Germinal center (tissue), 1 donor: ENCODE data around the gene FKBP2.

ENCODE experiments used
- DNase-seq: peaks from one replicate; pipeline ENCODE4 v3.0.0; 2012; ENCODE audit warnings: mixed read lengths, low spot score

Gene FKBP2

GRCh38 chr11:64285885-64286800 lies 45.2 kb downstream of the FKBP2 start:
- peak; percentile 45 for DNase-seq

DNA sequence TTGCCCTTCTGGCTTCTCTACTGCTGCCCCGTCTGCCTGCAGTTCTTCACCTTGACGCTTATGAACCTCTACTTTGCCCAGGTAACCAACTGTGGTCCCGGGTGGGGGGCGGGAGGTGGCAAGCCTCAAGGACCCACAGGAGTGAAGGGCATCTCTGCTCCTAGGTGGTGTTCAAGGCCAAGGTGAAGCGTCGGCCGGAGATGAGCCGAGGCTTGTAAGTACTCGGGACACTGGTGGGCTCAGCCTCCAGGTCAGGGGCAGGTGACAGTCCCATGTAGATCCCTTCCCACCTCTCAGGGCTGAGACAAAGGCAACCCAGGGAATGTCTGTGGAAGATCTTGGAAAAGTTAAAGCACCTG lies 45.9 kb downstream of the FKBP2 start:
- DNase-seq = no peak

- DNase-seq = no peak
Measured at GRCh38 chr11:64287676-64288352, 46.9 kb downstream of the FKBP2 start.

DNA sequence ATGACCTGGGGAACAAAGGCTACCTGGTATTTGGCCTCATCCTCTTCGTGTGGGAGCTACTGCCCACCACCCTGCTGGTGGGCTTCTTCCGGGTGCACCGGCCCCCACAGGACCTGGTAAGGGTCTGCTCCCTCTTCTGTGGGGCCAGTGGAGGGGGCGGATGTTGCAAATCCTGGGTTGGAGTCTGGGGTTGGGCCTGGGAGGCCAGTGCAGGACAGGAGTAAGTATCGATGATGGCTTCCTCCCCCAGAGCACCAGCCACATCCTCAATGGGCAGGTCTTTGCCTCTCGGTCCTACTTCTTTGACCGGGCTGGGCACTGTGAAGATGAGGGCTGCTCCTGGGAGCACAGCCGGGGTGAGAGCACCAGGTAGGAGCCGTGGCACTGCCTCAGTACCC lies 47.5 kb downstream of the FKBP2 start:
- DNase-seq = no peak

GRCh38 chr11:64289002-64289564 lies 48.2 kb downstream of the FKBP2 start:
- DNase-seq = no peak

GRCh38 chr11:64290352-64291261 lies 49.7 kb downstream of the FKBP2 start:
- DNase-seq = no peak

DNA sequence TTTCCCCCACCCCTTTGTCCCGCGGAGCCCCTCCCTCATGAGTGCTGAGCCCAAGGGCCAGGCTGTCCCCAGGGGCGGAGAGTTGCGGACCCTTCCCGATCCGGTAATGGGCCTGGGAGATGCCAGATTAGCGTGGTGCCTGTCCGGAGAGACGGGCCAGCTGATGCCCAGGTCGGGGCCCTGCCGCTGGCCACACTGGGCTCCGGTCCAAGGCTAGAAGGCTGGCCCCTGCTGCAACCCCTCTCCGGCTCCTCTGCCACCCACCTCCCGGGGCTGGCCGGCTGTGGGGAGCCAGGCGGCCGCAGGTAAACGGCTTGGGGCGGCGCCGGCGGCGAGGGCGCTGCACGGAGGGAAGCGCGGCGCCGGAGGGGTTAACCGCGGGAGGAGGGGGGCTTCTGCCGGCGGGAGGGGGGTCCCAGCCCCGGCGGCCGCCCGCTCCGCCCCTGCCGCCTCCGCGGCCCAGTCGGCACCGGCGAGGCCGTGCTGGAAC lies 50.4 kb downstream of the FKBP2 start, which contains the start of gene KCNK4:
Gene KCNK4 (plus strand): TSS at position 41 of the 490 bp plus-strand sequence. CDS start 1,717 bp downstream, outside the sequence.
- no peak for DNase-seq

DNA sequence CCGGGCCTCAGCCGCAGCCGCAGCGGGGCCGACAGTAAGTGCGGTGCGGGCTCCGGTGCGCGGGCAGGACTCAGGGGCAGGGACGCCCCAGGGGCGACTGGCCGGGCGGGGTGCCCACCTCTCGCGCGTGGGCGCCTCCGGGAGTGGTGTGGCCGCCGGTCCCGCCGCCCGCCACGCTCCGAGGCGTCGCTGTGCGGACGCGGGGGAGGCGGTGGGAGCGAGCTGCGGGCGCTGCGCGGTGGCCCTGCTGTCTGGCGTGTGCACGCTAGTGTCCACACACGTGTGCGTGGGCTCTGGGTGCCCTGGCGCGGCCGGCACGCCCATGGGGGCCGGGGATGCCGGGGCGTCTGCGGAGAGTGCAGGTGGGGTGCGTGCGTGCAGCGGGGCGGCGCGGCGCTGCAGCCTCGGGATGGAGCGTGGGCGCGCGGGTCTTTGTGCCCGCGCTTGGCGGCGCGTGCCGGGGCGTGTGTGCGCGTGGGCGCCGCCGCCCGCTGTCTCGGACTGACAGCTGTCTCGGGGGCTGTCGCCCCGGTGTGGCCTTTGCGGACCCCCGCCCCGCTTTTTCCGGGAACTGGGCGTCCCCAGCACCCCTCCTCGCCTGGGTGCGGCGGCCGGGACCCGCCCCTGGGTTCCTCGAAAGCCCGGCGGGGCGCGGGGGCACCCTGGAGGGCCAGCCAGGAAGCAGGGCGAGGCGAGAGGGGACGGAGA lies 51.0 kb downstream of the FKBP2 start:
- DNase-seq = no peak

GRCh38 chr11:64292460-64293254 lies 51.8 kb downstream of the FKBP2 start:
- DNase-seq = no peak
